Measurements from ENCODE around the gene PCMT1. TPM values are rescaled to one million over a fixed set of nuclear protein-coding genes. Genes with fewer than 3 reads are reported as not detected.

PCMT1 gene
- total and polyA plus RNA-seq, 10 of the 15 experiments (the other 5 are each of a cell fraction or from before 2014, with no cell fraction given): 48.5 to 126 (median 81.2) TPM

DNA sequence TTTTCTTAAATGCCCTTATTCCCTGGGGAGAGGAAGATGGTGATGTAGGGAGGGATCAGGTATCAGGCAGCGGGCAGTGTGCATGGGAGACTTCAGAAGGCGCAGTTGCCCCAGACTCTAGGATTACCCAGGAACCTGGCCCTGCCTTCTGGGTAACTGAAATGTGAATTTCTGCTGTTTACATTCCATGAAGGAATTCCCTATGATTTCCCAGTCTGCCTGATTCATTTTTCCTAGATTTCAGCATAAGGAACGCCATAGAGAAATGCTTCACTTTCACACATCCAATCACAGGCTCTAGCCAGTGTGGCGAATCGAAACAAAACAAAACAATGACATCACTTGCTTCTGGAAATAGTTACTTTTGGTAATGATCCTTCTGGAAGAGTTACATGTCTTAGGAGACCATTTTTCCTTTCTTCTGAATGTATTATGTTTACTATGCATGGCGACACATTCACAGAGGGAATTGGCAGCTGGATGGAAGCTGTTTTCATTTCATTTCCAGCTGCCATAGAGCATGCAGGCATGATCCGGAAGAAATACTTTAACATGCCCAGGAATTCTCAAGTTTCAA is 81.3 kb downstream of the PCMT1 start:
- CTCF ChIA-PET: interaction anchor here (0.6 to 1.4 kb wide), 3 partner anchors 10 to 61 kb away, joined by 3 to 6 read pairs (median 3); no protein-coding TSS in a partner anchor
- Histone ChIP-seq H4K20me1 (ENCODE audit: control insufficient read depth, insufficient read depth) (no peaks in the 10 kb centered on the region), H3K27ac (ENCODE audit: control insufficient read depth, insufficient read depth) (no peak overlapping the region), H3K27me3 (replicated peaks in 1 of 2; ENCODE audit: control insufficient read depth in 2 of 2, insufficient read depth in 2 of 2, low read length in 1 of 2) (no peaks in the 10 kb centered on the region; a peak in 1 of 4 replicates), H3K36me3 (ENCODE audit: control insufficient read depth in 2 of 2, insufficient read depth in 2 of 2, low read length in 1 of 2) (no peaks in the 10 kb centered on the region), H3K79me2 (ENCODE audit: control insufficient read depth, insufficient read depth, low read length) (no peaks in the 10 kb centered on the region), H3K9me3 (replicated peaks; ENCODE audit: control insufficient read depth, insufficient read depth, low read length) (no peaks in the 10 kb centered on the region), H3K4me2 (ENCODE audit: control insufficient read depth, insufficient read depth) (no peak overlapping the region), H3K9ac (ENCODE audit: control insufficient read depth, insufficient read depth, low read length) (no peak overlapping the region), H3K4me3 (no peak overlapping the region), H2AFZ (ENCODE audit: control insufficient read depth, low read depth, low read length) (no peak overlapping the region), H3K4me1 (ENCODE audit: control insufficient read depth, insufficient read depth, low read length) (no peaks in the 10 kb centered on the region)
- 65% methylated on average over 7 of the region's 7 CpGs for WGBS (ENCODE audit: insufficient coverage, insufficient replicate concordance, low lambda C conversion rate, missing lambda C conversion rate)
- in situ Hi-C loops (cut with MboI): loop anchor here (5.0 kb wide), 1 partner anchor 96 kb away; no protein-coding TSS in a partner anchor
- no TSS peak for BruUV-seq (replicated peaks)
- no peak for ATAC-seq
- no peak for DNase-seq (ENCODE audit: low read depth, low spot score)
- TF ChIP-seq TARDBP (IDR thresholded peaks at IDR 0.05; ENCODE audit: borderline replicate concordance): no peak
- TF ChIP-seq JUND (IDR thresholded peaks at IDR 0.05; ENCODE audit: low read depth, low read length): no peak
- TF ChIP-seq, protein P1, sequence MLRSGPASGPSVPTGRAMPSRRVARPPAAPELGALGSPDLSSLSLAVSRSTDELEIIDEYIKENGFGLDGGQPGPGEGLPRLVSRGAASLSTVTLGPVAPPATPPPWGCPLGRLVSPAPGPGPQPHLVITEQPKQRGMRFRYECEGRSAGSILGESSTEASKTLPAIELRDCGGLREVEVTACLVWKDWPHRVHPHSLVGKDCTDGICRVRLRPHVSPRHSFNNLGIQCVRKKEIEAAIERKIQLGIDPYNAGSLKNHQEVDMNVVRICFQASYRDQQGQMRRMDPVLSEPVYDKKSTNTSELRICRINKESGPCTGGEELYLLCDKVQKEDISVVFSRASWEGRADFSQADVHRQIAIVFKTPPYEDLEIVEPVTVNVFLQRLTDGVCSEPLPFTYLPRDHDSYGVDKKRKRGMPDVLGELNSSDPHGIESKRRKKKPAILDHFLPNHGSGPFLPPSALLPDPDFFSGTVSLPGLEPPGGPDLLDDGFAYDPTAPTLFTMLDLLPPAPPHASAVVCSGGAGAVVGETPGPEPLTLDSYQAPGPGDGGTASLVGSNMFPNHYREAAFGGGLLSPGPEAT (IDR thresholded peaks at IDR 0.05; ENCODE audit: low read depth): no peak
- no peak for TF ChIP-seq MYB (IDR thresholded peaks at IDR 0.05; ENCODE audit: borderline replicate concordance, low read depth, low read length)
- TF ChIP-seq GATAD2B (conservative IDR thresholded peaks at IDR 0.05; ENCODE audit: low read depth): no peak
- TF ChIP-seq, protein P2, sequence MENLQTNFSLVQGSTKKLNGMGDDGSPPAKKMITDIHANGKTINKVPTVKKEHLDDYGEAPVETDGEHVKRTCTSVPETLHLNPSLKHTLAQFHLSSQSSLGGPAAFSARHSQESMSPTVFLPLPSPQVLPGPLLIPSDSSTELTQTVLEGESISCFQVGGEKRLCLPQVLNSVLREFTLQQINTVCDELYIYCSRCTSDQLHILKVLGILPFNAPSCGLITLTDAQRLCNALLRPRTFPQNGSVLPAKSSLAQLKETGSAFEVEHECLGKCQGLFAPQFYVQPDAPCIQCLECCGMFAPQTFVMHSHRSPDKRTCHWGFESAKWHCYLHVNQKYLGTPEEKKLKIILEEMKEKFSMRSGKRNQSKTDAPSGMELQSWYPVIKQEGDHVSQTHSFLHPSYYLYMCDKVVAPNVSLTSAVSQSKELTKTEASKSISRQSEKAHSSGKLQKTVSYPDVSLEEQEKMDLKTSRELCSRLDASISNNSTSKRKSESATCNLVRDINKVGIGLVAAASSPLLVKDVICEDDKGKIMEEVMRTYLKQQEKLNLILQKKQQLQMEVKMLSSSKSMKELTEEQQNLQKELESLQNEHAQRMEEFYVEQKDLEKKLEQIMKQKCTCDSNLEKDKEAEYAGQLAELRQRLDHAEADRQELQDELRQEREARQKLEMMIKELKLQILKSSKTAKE (IDR thresholded peaks at IDR 0.05; ENCODE audit: low read depth, poor library complexity, severe bottlenecking): no peak
- no peak for TF ChIP-seq SIN3A (IDR thresholded peaks at IDR 0.05; ENCODE audit: low read depth, low read length)
- no peak for TF ChIP-seq NFYA (IDR thresholded peaks at IDR 0.05; ENCODE audit: borderline replicate concordance, low read depth, low read length)
- no peak for TF ChIP-seq RELA (IDR thresholded peaks at IDR 0.05; ENCODE audit: borderline replicate concordance, partially characterized antibody)
- no peak for TF ChIP-seq NFXL1 (IDR thresholded peaks at IDR 0.05; ENCODE audit: borderline replicate concordance)
- TF ChIP-seq KDM1A (IDR thresholded peaks at IDR 0.05; ENCODE audit: borderline replicate concordance): no peak
- no peak for TF ChIP-seq ZNF24 (IDR thresholded peaks at IDR 0.05)
- TF ChIP-seq IRF4 (IDR thresholded peaks at IDR 0.05; ENCODE audit: low read depth, low read length): no peak
- TF ChIP-seq TAF1 (IDR thresholded peaks at IDR 0.05; ENCODE audit: borderline replicate concordance, low read depth, low read length): no peak
- TF ChIP-seq RUNX3 (IDR thresholded peaks at IDR 0.05; ENCODE audit: low read length): no peak
- TF ChIP-seq ZNF217 (IDR thresholded peaks at IDR 0.05): no peak
- intact Hi-C loops (cut with micrococcal nuclease; ENCODE audit: unreplicated experiment): loop anchor here (5.0 kb wide), 1 partner anchor 109 kb away; no protein-coding TSS in a partner anchor
- SMC1A ChIA-PET (ENCODE audit: uncharacterized antibody, unreplicated experiment): interaction anchor here (0.6 to 1.1 kb wide), 2 partner anchors 9 to 15 kb away, joined by 4 to 5 read pairs; no protein-coding TSS in a partner anchor
- RAD21 ChIA-PET (ENCODE audit: unreplicated experiment): no interaction called here
- POLR2A ChIA-PET: no interaction called here
- FAIRE-seq: no peak
